Brain microvascular endothelial cell (primary cell): Measurements from ENCODE around the gene MLLT3.
A peak's percentile ranks its signal among the peaks of the same experiment; 100 is the strongest.

Source experiments
- DNase-seq: peaks from one replicate; pipeline ENCODE4 v3.0.0-alpha.2; 2020
- H3K27ac ChIP-seq: fragments of 250-450 bp; sonication (Bioruptor Pico); 2 replicates; pipeline ENCODE4 v1.5.1; 2020; ENCODE audit warnings: mild to moderate bottlenecking, moderate library complexity
- H3K27me3 ChIP-seq: fragments of 250-450 bp; sonication (Bioruptor Pico); replicated peaks from 2 replicates; pipeline ENCODE4 v1.5.1; 2020; ENCODE audit warnings: mild to moderate bottlenecking
- H3K36me3 ChIP-seq: fragments of 250-450 bp; sonication (Bioruptor Pico); replicated peaks from 2 replicates; pipeline ENCODE4 v1.5.1; 2020; ENCODE audit warnings: mild to moderate bottlenecking
- H3K4me3 ChIP-seq: 2 replicates; pipeline ENCODE4 v1.5.1; 2011; ENCODE audit warnings: low read depth, mild to moderate bottlenecking, control low read depth, low read length, moderate library complexity
- CTCF ChIP-seq: IDR thresholded peaks from 2 replicates; pipeline ENCODE4 v1.5.1; 2011; ENCODE audit warnings: low read depth, mild to moderate bottlenecking, moderate library complexity, low read length, control low read depth, inconsistent platforms; ENCODE audit errors: missing control alignments
- in situ Hi-C: cut with HindIII; loops from 2 replicates; pipeline ENCODE4 v1.10.0; 2017; ENCODE audit warnings: low sequenced_read_pairs, low pct_ligation_motif_present

The MLLT3 gene

GRCh38 chr9:20394969-20395368, 227.3 kb downstream of the MLLT3 start:
- Histone ChIP-seq H3K36me3 (no peaks in the 10 kb centered on the region), H3K27me3 (no peaks in the 10 kb centered on the region), H3K27ac (no peak overlapping the region), H3K4me3 (no peak overlapping the region)
- no peak for DNase-seq
- in situ Hi-C loops, result no loop called here
- no peak for TF ChIP-seq CTCF

GRCh38 chr9:20391208-20391607, 231.1 kb downstream of the MLLT3 start:
- no peak for TF ChIP-seq CTCF
- in situ Hi-C loops, result no loop called here
- Histone ChIP-seq H3K27me3 (no peaks in the 10 kb centered on the region), H3K36me3 (no peaks in the 10 kb centered on the region), H3K27ac (no peak overlapping the region), H3K4me3 (no peak overlapping the region)
- DNase-seq, result no peak

- Histone ChIP-seq H3K27me3 (no peaks in the 10 kb centered on the region), H3K4me3 (no peak overlapping the region), H3K27ac (no peak overlapping the region), H3K36me3 (no peaks in the 10 kb centered on the region)
- in situ Hi-C loops, result no loop called here
- no peak for TF ChIP-seq CTCF
- DNase-seq, result no peak
Measured at GRCh38 chr9:20390400-20390799, 231.9 kb downstream of the MLLT3 start.

- H3K27me3 ChIP-seq, result no peaks in the 10 kb centered on the region
- no peaks in the 10 kb centered on the region for H3K36me3 ChIP-seq
- no peak for TF ChIP-seq CTCF
- in situ Hi-C loops, result no loop called here
- no peak overlapping the region for H3K4me3 ChIP-seq
- DNase-seq, result no peak
- no peak overlapping the region for H3K27ac ChIP-seq
Measured at GRCh38 chr9:20387062-20387461, 235.2 kb downstream of the MLLT3 start.

GRCh38 chr9:20384642-20385041, 237.7 kb downstream of the MLLT3 start:
- H3K27me3 ChIP-seq, result no peaks in the 10 kb centered on the region
- no peak for TF ChIP-seq CTCF

GRCh38 chr9:20382460-20383071, 239.7 kb downstream of the MLLT3 start:
- H3K27ac ChIP-seq, result no peak overlapping the region
- H3K27me3 ChIP-seq, result no peaks in the 10 kb centered on the region
- H3K4me3 ChIP-seq, result no peak overlapping the region
- TF ChIP-seq CTCF, result no peak
- peak; percentile 9 for DNase-seq
- in situ Hi-C loops, result no loop called here
- H3K36me3 ChIP-seq, result no peaks in the 10 kb centered on the region

More at GRCh38 chr9:20384642-20385041, 237.7 kb downstream of the MLLT3 start:
- Histone ChIP-seq H3K27ac (no peak overlapping the region), H3K36me3 (no peaks in the 10 kb centered on the region), H3K4me3 (no peak overlapping the region)
- DNase-seq, result peak; percentile 8
- in situ Hi-C loops, result no loop called here
